A172 (cell line): ENCODE results near the gene ANKMY2. TPM values are rescaled to one million over a fixed set of nuclear protein-coding genes. Genes with fewer than 3 reads are reported as not detected.
"Not testable (repeated sequence)": the region's sequence is repeated elsewhere in the genome, so short reads cannot be mapped to it uniquely, and the experiment has no call there.

Source experiments
- DNase-seq: peaks from one replicate; pipeline ENCODE4 v3.0.0-alpha.2; 2015; ENCODE audit warnings: low spot score
- total RNA-seq: library from RNA; depleted of rRNA; stranded (reverse); fragments of >200 nt; shearing (Covaris generic); gene quantifications from 2 replicates; pipeline ENCODE4 v1.2.3, GENCODE V29; 2014

The ANKMY2 gene
- total RNA-seq, 1 experiment from 2014 or later: 39.4 TPM

DNA sequence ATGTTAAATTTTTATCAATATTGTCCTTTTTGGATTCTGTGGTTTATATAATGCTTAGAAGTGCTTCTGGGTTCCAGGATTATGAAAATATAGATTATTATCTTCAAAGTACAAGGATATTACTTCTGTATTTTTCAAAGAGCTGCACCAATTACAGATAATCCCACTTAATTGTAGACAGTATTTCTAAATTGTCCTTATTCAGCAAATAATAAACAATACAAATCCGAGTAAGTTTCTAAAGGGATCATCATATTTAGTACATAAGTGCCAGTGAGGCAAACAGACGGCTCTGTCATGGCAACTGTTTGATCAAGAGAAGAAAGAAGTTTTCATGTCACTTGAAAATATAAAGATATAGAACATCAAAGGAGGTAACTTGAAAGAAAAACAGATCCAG lies 19.2 kb downstream of the ANKMY2 start:
- no peak for DNase-seq

GRCh38 chr7:16619979-16620408 lies 25.6 kb downstream of the ANKMY2 start:
- DNase-seq: no peak

DNA sequence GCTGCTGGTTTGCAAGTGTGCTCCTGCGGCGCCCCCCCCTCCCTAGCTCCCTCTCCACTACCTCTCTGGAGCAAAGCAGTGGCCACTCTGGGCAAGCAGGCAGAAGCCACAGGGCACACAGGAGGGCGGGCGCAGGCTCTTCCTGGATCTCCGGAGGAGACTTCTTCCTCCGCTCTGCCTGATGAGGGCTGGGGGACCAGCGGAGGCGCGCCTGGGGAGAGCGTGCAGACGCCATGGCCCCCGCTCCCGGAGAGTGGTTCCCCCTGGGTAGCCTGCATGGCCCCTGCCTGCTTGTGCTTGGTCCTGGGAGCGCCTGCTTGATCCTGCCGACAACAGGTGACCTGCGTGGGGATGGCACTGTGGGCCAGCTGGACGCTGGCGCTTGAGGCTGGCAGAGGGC lies 29.0 kb downstream of the ANKMY2 start:
- DNase-seq: no peak

DNA sequence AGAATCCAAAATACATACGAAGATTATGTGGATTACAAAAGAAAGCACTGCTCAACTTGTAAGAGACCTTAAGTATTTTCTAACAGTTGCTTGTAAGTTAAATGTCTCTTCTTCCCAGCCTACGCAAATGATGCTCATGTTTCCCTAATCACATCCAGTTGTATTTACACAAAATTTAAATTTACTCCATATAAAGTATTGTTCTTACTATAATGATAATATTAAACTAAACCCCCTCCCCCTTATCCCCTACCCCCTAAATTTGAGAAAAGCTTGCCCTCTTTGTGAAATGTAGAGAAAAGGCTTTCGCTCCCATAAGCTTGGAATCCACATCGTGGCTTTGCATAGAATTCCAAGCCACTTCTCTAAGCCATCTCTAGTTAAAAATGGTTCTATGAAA lies 29.4 kb downstream of the ANKMY2 start:
- no peak for DNase-seq

- no peak for DNase-seq
These were observed 30.3 kb downstream of the ANKMY2 start for GRCh38 chr7:16615228-16615627.

- DNase-seq: no peak
These were observed 33.8 kb downstream of the ANKMY2 start for GRCh38 chr7:16611711-16612110.

DNA sequence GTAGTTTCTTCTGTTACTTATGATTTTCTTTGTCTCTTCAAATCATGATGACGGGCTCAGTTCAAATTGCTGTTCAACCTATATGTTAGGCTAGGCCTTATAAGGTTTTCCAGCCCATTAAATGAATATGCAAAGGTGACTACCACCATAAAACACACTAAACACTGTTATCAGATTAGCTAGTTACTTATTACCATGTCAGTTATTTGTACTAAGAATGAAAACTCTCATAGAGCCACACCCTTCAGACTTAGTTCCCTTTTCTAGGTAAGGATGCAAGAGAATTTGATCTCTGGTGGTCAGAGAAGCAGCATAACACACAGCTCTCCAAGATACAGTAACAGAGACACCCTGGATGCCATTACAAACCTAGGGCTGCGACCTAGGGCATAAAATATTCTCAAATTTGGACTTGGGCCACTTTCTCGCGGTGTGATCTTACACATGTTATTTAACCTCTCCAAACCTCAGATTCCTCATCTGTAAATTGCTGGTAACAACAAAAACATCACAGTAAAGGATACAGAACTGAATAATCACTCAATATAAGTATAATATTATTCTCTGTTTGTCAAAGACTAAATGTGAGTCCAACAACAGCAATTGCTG lies 35.6 kb downstream of the ANKMY2 start:
- no peak for DNase-seq

DNA sequence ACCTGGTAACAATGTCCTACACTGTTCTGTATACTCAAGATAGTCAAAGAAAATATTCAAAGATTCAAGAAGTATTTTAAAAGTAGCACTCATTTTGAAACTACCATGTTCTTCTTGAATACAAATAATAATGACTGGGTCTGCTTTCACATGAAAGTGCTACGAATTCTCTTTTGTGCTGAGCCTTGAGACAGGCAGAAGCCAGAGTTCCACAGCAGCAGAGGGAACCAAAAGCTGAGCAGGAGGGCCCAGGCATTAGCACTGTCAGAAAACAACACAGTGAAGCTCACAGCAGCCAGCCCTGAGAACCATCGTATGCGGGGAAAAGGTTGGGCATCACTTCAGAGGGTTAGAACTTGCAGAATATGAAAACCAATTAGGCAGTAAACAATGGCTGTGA lies 38.9 kb downstream of the ANKMY2 start:
- DNase-seq: no peak

- no peak for DNase-seq
These were observed 41.5 kb downstream of the ANKMY2 start for GRCh38 chr7:16604054-16604453.

GRCh38 chr7:16603633-16604032 lies 41.9 kb downstream of the ANKMY2 start:
- DNase-seq: no peak

DNA sequence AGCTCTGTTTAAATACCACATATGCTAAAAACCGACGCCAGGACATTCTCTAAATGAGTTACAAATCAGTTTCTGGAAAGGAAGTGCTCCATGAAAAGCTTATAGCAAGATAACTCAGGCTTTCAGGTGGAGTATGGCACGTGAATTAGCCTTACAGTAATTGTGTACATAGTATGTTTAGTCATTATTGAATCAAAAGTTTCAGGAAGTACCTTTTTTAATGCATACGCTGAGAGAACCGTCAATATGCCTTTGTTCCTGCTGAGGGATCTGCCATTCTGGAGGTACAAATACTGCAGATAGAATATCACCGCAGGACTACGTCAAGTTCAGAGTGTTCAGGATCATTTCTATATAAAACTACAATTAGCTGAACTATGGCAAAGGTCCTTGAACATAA lies 45.7 kb downstream of the ANKMY2 start:
- no peak for DNase-seq

GRCh38 chr7:16598015-16598414 lies 47.5 kb downstream of the ANKMY2 start:
- DNase-seq: no peak

DNA sequence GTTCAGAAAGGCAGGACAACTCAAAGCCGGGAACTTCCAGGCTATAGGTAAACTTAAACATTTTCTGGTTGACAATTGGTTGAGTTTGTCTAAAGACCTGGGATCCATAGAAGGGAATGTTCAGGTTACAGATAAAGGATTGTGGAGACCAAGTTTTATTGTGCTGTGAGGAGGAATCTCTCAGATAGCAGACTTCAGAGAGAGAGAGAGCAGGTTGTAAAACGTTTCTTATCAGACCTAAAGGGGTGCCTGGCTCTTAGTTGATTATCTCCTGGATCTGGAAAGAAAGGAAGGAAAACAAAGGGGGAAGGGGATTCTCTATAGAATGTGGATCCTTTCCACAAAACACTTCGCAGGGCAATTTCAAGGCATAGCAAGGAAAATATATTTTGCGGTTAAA lies 50.0 kb downstream of the ANKMY2 start:
- not testable (repeated sequence) for DNase-seq

DNA sequence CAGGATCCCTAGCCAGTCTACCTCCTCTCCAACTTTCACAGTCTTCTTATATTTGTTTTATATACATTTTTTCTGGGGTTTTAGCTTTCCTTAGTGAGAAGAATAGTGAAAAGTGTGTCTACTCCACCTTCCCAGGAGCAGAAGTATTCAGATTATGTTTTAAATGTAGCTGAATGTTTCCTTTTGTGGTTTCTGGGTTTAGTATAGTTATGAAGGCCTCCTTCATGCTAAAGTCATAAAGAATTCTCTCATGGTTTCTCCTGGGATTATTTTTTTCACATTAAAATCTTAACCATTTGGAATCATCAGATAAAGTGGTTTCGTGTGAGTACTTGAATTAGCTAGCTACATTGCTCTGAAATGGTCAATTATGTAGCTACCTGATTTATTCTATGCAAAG lies 50.9 kb downstream of the ANKMY2 start:
- no peak for DNase-seq

DNA sequence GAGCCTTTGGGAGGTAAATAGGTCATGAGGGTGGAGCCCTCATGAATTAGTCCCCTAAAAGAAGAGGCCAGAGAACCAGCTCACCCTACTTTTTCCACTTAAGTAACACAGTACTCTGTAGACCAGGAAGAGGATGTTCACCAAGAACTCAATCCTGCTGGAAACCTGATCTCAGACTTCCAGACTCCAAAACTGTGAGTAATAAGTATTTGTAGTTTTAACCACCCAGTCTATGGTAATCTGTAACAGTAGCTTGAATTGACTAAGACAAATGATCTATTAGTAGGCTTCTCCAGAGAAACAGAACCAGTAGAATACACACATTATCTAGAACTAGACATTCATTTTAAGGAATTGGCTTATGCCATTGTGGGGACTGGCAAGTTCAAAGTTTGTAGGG lies 51.5 kb downstream of the ANKMY2 start:
- DNase-seq: no peak

DNA sequence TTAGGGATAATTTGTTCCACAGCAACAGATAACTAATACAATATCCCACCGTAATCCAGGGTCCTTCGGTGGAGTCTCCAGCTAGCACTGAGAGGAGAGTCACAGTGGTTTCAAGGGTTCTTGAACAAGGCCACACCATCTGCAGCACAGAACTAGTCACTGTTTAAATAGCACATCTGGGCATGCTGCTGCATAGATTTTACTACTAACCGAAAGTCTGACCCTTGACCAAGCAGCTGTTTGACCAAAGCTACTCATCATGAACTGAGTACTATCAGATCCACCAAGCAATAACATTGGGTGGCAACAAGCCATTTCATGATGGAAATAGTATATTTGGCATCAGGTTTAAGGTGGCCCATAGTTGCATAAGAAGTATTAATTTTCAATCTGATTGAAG lies 53.2 kb downstream of the ANKMY2 start:
- DNase-seq: no peak

- peak; percentile 4 for DNase-seq
These were observed 55.1 kb downstream of the ANKMY2 start for GRCh38 chr7:16590424-16590823.

GRCh38 chr7:16589881-16590280 lies 55.7 kb downstream of the ANKMY2 start:
- DNase-seq: no peak

DNA sequence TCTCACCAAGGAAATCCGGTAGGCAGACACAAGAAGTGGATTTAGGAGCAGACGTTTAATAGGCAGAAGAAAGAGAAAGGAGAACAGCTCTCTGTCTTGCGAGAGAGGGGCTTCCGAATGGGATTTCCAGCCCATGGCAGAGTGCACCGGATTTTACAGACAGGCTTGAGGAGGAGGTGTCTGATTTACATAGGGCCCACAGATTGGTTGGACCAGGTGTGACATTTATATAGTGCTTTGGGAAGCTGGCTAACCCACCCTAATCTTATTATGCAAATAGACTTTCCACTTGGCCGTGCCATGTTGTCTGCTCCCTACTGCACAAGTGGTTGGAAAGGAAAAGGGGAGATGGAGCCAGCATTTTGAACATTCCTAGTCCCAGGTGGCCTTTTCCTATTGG lies 57.8 kb downstream of the ANKMY2 start:
- no peak for DNase-seq

DNA sequence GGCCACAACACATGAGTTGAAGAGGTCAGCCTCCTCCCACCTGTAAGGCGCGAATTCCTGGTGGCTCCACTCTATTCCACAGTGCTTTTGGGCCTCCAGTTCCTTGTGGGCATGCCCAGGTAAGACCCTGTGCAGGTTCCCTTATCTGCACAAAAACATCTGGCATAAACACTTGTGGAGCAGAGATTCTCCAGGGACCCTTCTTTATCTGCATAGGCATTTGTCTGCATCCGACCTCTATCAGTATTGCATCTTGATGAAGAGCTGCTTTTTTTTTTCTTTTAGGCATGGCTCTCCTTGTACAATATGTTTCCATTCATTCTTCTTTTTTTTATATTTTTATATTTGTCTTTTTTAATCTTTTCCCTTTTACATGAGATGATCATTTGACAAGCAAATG lies 58.4 kb downstream of the ANKMY2 start:
- DNase-seq: no peak

GRCh38 chr7:16586081-16586874 lies 59.3 kb downstream of the ANKMY2 start:
- DNase-seq: no peak

DNA sequence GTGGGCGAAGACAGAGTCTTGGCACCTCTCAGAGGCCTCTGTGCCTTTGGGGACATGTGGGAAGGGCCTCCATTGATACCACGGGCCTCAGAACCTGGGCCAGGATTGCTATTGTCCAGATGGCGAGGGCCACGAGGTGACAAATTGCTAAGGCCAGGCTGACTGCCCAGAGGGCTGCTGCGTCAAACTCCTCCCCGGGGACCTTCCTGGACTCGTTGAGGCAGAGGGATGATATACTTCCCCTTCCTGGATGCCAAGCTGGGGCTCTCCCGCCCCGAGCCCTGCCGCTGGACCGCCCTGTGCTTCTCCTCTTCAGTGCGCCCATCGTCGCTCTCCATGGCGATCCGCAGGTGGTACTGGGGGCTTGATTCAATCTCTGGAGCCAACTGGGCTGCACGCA lies 60.0 kb downstream of the ANKMY2 start:
- no peak for DNase-seq

- DNase-seq: no peak
These were observed 61.7 kb downstream of the ANKMY2 start for GRCh38 chr7:16583834-16584233.

- no peak for DNase-seq
These were observed 64.3 kb downstream of the ANKMY2 start for GRCh38 chr7:16581286-16581685.
